ENCODE data around the gene PARD3.
"Not testable (repeated sequence)": the region's sequence is repeated elsewhere in the genome, so short reads cannot be mapped to it uniquely, and the experiment has no call there.

The PARD3 gene

GRCh38 chr10:34717429-34717828, 97.7 kb downstream of the PARD3 start:
- Histone ChIP-seq H3K36me3 (ENCODE audit: insufficient read depth, low read length) (no peaks in the 10 kb centered on the region), H3K27me3 (ENCODE audit: insufficient read depth, low read length) (no peaks in the 10 kb centered on the region), H3K4me3 (ENCODE audit: low read depth, low read length) (no peak overlapping the region), H3K79me2 (ENCODE audit: control insufficient read depth, insufficient read depth, low read length, unreplicated experiment) (peaks cover 21% of the 10 kb centered on the region), H3K27ac (ENCODE audit: low read depth, low read length) (no peak overlapping the region), H3K4me1 (ENCODE audit: control insufficient read depth, insufficient read depth, low read length, unreplicated experiment) (peaks cover 22% of the 10 kb centered on the region), H2AFZ (ENCODE audit: low read length, unreplicated experiment) (no peak overlapping the region)

- Histone ChIP-seq H3K4me3 (ENCODE audit: low read depth, low read length) (no peak overlapping the region), H3K36me3 (ENCODE audit: insufficient read depth, low read length) (no peaks in the 10 kb centered on the region), H3K79me2 (ENCODE audit: control insufficient read depth, insufficient read depth, low read length, unreplicated experiment) (peaks cover 22% of the 10 kb centered on the region), H3K27me3 (ENCODE audit: insufficient read depth, low read length) (no peaks in the 10 kb centered on the region), H3K27ac (ENCODE audit: low read depth, low read length) (no peak overlapping the region), H2AFZ (ENCODE audit: low read length, unreplicated experiment) (no peak overlapping the region), H3K4me1 (ENCODE audit: control insufficient read depth, insufficient read depth, low read length, unreplicated experiment) (peaks cover 23% of the 10 kb centered on the region)
Observed at GRCh38 chr10:34716958-34717357, 98.1 kb downstream of the PARD3 start.

DNA sequence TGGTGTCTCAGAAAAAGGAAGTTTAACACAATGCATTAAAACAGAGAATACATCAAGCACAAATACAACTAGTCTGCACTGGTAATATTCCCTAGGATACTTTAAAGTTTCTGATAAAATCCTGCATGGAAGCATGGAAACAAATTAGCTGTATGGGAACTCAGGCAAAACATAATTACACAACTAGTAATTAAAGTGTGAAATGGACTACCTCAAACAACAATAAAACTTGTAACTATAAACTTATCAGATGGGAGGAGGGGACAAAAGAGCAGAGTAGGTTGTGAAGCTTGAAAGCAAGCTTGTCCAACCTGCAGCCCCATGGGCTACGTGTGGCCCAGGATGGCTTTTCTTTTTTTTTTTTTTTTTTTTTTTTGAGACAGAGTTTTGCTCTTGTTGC, 98.9 kb downstream of the PARD3 start:
- Histone ChIP-seq H3K79me2 (ENCODE audit: control insufficient read depth, insufficient read depth, low read length, unreplicated experiment) (peaks cover 25% of the 10 kb centered on the region), H3K27me3 (ENCODE audit: insufficient read depth, low read length) (no peaks in the 10 kb centered on the region), H3K4me3 (ENCODE audit: low read depth, low read length) (no peak overlapping the region), H3K27ac (ENCODE audit: low read depth, low read length) (no peak overlapping the region), H3K36me3 (ENCODE audit: insufficient read depth, low read length) (no peaks in the 10 kb centered on the region), H3K4me1 (ENCODE audit: control insufficient read depth, insufficient read depth, low read length, unreplicated experiment) (peaks cover 26% of the 10 kb centered on the region), H2AFZ (ENCODE audit: low read length, unreplicated experiment) (no peak overlapping the region)

DNA sequence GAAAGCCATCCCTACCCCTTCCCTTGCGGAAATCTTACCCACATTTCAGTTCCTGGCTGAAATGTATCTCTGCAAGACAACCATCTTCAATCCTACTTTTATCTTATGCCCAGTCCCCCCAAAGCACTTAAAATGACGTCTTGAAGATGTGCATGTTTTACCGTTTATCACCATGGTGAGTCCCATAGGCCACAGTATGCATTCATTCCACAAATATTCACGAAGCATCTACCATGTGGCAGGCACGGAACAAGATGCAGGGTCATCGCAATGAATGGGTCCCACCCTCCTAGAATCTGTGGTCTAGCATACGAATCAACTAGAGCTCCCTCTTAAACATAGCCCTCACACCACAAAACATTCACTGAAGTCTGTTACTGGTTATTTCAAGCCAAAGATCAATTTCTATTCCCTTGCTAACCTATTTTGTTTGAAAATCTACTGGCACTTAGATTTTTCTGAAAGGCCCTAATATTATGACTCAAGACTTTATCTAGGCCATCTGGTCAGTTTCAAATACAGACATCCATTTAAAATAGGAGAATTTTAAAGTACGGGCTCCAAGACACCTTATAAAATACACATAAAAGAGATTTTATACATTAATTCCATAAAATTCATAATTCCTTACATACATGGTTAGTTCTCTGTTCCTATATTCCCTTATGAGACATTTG, 99.4 kb downstream of the PARD3 start:
- Histone ChIP-seq H3K27ac (ENCODE audit: low read depth, low read length) (no peak overlapping the region), H3K79me2 (ENCODE audit: control insufficient read depth, insufficient read depth, low read length, unreplicated experiment) (peaks cover 25% of the 10 kb centered on the region), H2AFZ (ENCODE audit: low read length, unreplicated experiment) (no peak overlapping the region), H3K4me3 (ENCODE audit: low read depth, low read length) (no peak overlapping the region), H3K36me3 (ENCODE audit: insufficient read depth, low read length) (no peaks in the 10 kb centered on the region), H3K27me3 (ENCODE audit: insufficient read depth, low read length) (no peaks in the 10 kb centered on the region), H3K4me1 (ENCODE audit: control insufficient read depth, insufficient read depth, low read length, unreplicated experiment) (peaks cover 26% of the 10 kb centered on the region)

DNA sequence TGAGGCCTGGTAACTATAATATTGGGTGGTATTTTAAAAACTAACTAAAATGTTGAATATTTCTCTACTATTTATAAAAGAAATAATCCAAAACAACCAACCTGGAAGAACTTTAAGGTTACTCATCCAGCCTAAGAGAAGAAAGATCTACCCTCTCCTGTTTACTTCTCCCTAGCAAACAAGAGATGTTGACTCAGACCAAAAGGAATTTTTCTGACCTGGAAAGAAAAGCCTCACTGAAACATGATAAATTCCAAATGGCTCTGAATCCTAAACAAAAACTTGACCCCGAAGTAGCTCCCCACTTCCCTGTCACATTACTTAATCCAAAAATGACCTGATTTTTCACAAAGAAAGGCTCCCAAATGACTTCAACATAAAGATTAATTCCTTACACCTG, 101.2 kb downstream of the PARD3 start:
- H3K27ac ChIP-seq (ENCODE audit: low read depth, low read length) = no peak overlapping the region
- peaks cover 33% of the 10 kb centered on the region for H3K4me1 ChIP-seq (ENCODE audit: control insufficient read depth, insufficient read depth, low read length, unreplicated experiment)
- no peaks in the 10 kb centered on the region for H3K27me3 ChIP-seq (ENCODE audit: insufficient read depth, low read length)
- no peak overlapping the region for H3K4me3 ChIP-seq (ENCODE audit: low read depth, low read length)
- H3K36me3 ChIP-seq (ENCODE audit: insufficient read depth, low read length) = no peaks in the 10 kb centered on the region
- no peak overlapping the region for H2AFZ ChIP-seq (ENCODE audit: low read length, unreplicated experiment)
- peaks cover 33% of the 10 kb centered on the region for H3K79me2 ChIP-seq (ENCODE audit: control insufficient read depth, insufficient read depth, low read length, unreplicated experiment)

- peaks cover 48% of the 10 kb centered on the region for H3K4me1 ChIP-seq (ENCODE audit: control insufficient read depth, insufficient read depth, low read length, unreplicated experiment)
- H2AFZ ChIP-seq (ENCODE audit: low read length, unreplicated experiment) = no peak overlapping the region
- H3K36me3 ChIP-seq (ENCODE audit: insufficient read depth, low read length) = no peaks in the 10 kb centered on the region
- H3K27ac ChIP-seq (ENCODE audit: low read depth, low read length) = peak overlapping the region; percentile 54
- no peak overlapping the region for H3K4me3 ChIP-seq (ENCODE audit: low read depth, low read length)
- peaks cover 40% of the 10 kb centered on the region for H3K79me2 ChIP-seq (ENCODE audit: control insufficient read depth, insufficient read depth, low read length, unreplicated experiment)
- H3K27me3 ChIP-seq (ENCODE audit: insufficient read depth, low read length) = no peaks in the 10 kb centered on the region
Observed at GRCh38 chr10:34711500-34711899, 103.6 kb downstream of the PARD3 start.

- Histone ChIP-seq H3K27ac (ENCODE audit: low read depth, low read length) (peak overlapping the region; percentile 54), H3K4me3 (ENCODE audit: low read depth, low read length) (no peak overlapping the region), H2AFZ (ENCODE audit: low read length, unreplicated experiment) (no peak overlapping the region), H3K36me3 (ENCODE audit: insufficient read depth, low read length) (no peaks in the 10 kb centered on the region), H3K27me3 (ENCODE audit: insufficient read depth, low read length) (no peaks in the 10 kb centered on the region), H3K79me2 (ENCODE audit: control insufficient read depth, insufficient read depth, low read length, unreplicated experiment) (peaks cover 41% of the 10 kb centered on the region), H3K4me1 (ENCODE audit: control insufficient read depth, insufficient read depth, low read length, unreplicated experiment) (peaks cover 48% of the 10 kb centered on the region)
Observed at GRCh38 chr10:34710391-34710751, 104.7 kb downstream of the PARD3 start.

DNA sequence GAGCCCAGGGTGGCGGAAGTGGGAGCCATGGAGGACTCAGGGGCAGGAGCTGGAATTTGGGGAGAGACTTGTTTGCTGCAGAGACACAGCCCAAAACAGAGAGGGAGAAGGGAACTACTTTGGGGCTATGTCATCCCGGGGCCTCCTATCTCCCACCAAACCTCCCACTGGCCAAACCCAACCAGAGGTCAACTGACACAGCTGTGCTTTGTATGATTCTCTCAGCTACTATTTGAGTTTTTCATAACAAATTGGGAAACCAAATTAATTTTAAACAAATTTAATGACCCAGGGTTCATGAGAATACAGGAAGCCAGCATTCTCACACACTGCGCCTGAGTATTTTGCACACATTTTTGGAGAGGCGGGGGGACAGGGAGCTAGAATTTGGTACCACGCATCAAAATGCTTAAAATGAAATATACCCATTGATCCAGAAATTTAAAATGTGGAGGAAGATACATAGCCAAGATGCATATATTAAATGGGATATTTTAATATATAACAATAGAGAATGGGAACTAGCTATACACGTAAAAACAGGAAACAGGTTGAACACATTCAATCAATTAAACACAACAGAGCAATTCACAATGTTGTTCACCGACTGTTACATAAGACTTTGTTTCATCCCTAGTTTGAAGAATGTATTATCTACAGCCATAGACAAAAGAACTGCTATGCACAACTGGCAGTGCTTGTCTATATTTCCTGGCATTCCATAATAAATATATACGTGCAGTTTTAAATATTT, 105.3 kb downstream of the PARD3 start:
- H2AFZ ChIP-seq (ENCODE audit: low read length, unreplicated experiment) = no peak overlapping the region
- H3K4me1 ChIP-seq (ENCODE audit: control insufficient read depth, insufficient read depth, low read length, unreplicated experiment) = peaks cover 48% of the 10 kb centered on the region
- peaks cover 42% of the 10 kb centered on the region for H3K79me2 ChIP-seq (ENCODE audit: control insufficient read depth, insufficient read depth, low read length, unreplicated experiment)
- H3K27me3 ChIP-seq (ENCODE audit: insufficient read depth, low read length) = no peaks in the 10 kb centered on the region
- no peak overlapping the region for H3K4me3 ChIP-seq (ENCODE audit: low read depth, low read length)
- H3K36me3 ChIP-seq (ENCODE audit: insufficient read depth, low read length) = no peaks in the 10 kb centered on the region
- peak overlapping the region; percentile 54 for H3K27ac ChIP-seq (ENCODE audit: low read depth, low read length)

GRCh38 chr10:34707656-34708055, 107.4 kb downstream of the PARD3 start:
- Histone ChIP-seq H3K36me3 (ENCODE audit: insufficient read depth, low read length) (no peaks in the 10 kb centered on the region), H3K27me3 (ENCODE audit: insufficient read depth, low read length) (no peaks in the 10 kb centered on the region), H3K27ac (ENCODE audit: low read depth, low read length) (peak overlapping the region; percentile 40), H3K4me1 (ENCODE audit: control insufficient read depth, insufficient read depth, low read length, unreplicated experiment) (peaks cover 40% of the 10 kb centered on the region), H3K4me3 (ENCODE audit: low read depth, low read length) (peak overlapping the region; percentile 26; the same call in 1 of the 2 replicates), H3K79me2 (ENCODE audit: control insufficient read depth, insufficient read depth, low read length, unreplicated experiment) (peaks cover 44% of the 10 kb centered on the region), H2AFZ (ENCODE audit: low read length, unreplicated experiment) (peak overlapping the region; percentile 4)

- Histone ChIP-seq H3K79me2 (ENCODE audit: control insufficient read depth, insufficient read depth, low read length, unreplicated experiment) (peaks cover 41% of the 10 kb centered on the region), H3K27ac (ENCODE audit: low read depth, low read length) (peak overlapping the region; percentile 40; the same call in 1 of the 2 replicates), H3K4me1 (ENCODE audit: control insufficient read depth, insufficient read depth, low read length, unreplicated experiment) (peaks cover 41% of the 10 kb centered on the region)
- not testable (repeated sequence) for H2AFZ ChIP-seq (ENCODE audit: low read length, unreplicated experiment); H3K36me3 ChIP-seq (ENCODE audit: insufficient read depth, low read length); H3K4me3 ChIP-seq (ENCODE audit: low read depth, low read length); H3K27me3 ChIP-seq (ENCODE audit: insufficient read depth, low read length)
Observed at GRCh38 chr10:34706992-34707391, 108.1 kb downstream of the PARD3 start.

- Histone ChIP-seq H2AFZ (ENCODE audit: low read length, unreplicated experiment) (no peak overlapping the region), H3K36me3 (ENCODE audit: insufficient read depth, low read length) (no peaks in the 10 kb centered on the region), H3K27me3 (ENCODE audit: insufficient read depth, low read length) (no peaks in the 10 kb centered on the region), H3K27ac (ENCODE audit: low read depth, low read length) (no peak overlapping the region), H3K4me3 (ENCODE audit: low read depth, low read length) (no peak overlapping the region), H3K79me2 (ENCODE audit: control insufficient read depth, insufficient read depth, low read length, unreplicated experiment) (peaks cover 41% of the 10 kb centered on the region), H3K4me1 (ENCODE audit: control insufficient read depth, insufficient read depth, low read length, unreplicated experiment) (peaks cover 34% of the 10 kb centered on the region)
Observed at GRCh38 chr10:34706147-34706546, 108.9 kb downstream of the PARD3 start.
